ENCODE data around the gene NME9. TPM values are rescaled to one million over a fixed set of nuclear protein-coding genes. Genes with fewer than 3 reads are reported as not detected.

The NME9 gene
- total and polyA plus RNA-seq, 8 donors = 0.47 to 3.5 (median 0.85) TPM

GRCh38 chr3:138271189-138271794 is 58.4 kb downstream of the NME9 start:
- no peak for FAIRE-seq
- Histone ChIP-seq H3K4me3 (no peak overlapping the region), H3K27me3 (no peaks in the 10 kb centered on the region), H3K36me3 (peaks cover 0 to 24% (median 0%) of the 10 kb centered on the region in 3 donors), H3K9me3 (no peaks in the 10 kb centered on the region), H3K4me1 (no peaks in the 10 kb centered on the region), H3K27ac (no peak overlapping the region)
- WGBS, 2 donors = 92 to 97% methylated on average over 2 of the region's 2 CpGs
- no peak for ATAC-seq
- TF ChIP-seq, protein P1, sequence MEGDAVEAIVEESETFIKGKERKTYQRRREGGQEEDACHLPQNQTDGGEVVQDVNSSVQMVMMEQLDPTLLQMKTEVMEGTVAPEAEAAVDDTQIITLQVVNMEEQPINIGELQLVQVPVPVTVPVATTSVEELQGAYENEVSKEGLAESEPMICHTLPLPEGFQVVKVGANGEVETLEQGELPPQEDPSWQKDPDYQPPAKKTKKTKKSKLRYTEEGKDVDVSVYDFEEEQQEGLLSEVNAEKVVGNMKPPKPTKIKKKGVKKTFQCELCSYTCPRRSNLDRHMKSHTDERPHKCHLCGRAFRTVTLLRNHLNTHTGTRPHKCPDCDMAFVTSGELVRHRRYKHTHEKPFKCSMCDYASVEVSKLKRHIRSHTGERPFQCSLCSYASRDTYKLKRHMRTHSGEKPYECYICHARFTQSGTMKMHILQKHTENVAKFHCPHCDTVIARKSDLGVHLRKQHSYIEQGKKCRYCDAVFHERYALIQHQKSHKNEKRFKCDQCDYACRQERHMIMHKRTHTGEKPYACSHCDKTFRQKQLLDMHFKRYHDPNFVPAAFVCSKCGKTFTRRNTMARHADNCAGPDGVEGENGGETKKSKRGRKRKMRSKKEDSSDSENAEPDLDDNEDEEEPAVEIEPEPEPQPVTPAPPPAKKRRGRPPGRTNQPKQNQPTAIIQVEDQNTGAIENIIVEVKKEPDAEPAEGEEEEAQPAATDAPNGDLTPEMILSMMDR (IDR thresholded peaks at IDR 0.05) = no peak
- no peak for DNase-seq
- intact Hi-C loops (cut with DNase I) = no loop called here

DNA sequence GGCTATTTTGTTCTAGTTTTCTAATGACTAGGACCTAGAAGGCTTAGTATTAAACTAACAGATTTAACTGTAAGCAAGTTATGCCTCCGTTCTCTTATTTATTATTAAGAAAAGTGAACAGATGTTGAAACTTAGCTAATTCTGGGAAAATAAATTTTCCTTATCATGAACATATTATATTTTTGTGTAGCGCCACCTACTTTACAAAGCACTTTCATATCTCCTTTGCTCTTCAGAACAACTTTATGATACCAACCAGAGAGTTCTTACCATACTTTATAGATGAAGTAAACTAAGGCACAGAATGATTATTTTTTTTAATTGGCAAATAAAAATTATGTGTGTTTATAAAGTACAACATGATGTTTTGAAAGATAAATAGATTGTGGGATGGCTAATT is 59.4 kb downstream of the NME9 start:
- Histone ChIP-seq H3K27ac (no peak overlapping the region), H3K4me3 (no peak overlapping the region), H3K4me1 (no peaks in the 10 kb centered on the region), H3K27me3 (no peaks in the 10 kb centered on the region), H3K9me3 (no peaks in the 10 kb centered on the region), H3K36me3 (peaks cover 0 to 24% (median 0%) of the 10 kb centered on the region in 3 donors)
- DNase-seq = no peak
- TF ChIP-seq, protein P1 (IDR thresholded peaks at IDR 0.05) = no peak
- no peak for FAIRE-seq
- ATAC-seq = no peak
- intact Hi-C loops (cut with DNase I) = no loop called here
- 87 to 89% methylated on average over 2 of the region's 2 CpGs for WGBS, 2 donors

DNA sequence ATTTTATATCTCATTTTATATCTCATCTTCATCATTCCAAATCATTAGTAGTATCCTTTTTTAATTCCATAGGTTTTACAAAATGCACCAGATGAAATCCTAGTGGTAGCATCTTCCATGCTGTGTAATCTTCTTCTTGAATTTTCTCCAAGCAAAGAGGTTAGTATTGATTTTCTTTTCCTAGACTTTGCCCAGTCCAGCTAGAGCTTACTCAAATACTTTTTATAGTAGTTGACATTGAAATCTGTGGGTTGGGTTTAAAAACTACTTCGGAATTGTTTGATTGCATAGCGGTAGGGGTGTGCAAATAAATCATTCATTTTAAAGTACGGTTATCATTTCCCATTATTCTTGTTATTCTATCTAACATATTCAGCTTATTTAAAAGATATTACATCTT is 62.6 kb downstream of the NME9 start:
- Histone ChIP-seq H3K27me3 (no peaks in the 10 kb centered on the region), H3K4me3 (no peak overlapping the region), H3K27ac (no peak overlapping the region), H3K36me3 (peaks cover 0 to 7% (median 0%) of the 10 kb centered on the region in 3 donors), H3K9me3 (no peaks in the 10 kb centered on the region), H3K4me1 (no peaks in the 10 kb centered on the region)
- intact Hi-C loops (cut with DNase I) = no loop called here
- no peak for ATAC-seq
- no peak for FAIRE-seq
- 60 to 74% methylated on average over 3 of the region's 3 CpGs for WGBS, 2 donors
- TF ChIP-seq, protein P1 (IDR thresholded peaks at IDR 0.05) = no peak
- DNase-seq = no peak

DNA sequence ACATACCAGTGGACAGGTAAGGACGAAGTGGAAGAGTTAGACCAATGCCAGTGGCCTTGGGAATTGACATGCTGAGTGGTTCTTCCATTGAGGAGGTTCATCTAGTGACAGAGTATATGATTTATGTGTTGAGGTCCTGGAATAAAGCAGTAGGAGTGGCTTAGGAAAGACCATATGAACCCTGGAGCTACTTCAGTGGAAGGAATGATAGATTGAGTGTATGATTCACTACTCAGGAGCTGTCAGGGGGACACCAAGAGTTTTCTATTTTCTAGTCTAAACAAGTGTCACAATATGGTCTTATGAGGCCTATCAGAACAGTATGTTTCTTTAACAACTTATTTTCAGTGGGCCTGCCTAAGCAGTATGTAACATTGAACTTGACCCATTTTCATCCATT is 63.9 kb downstream of the NME9 start:
- FAIRE-seq (no peak), DNase-seq (no peak), ATAC-seq (no peak)
- Histone ChIP-seq H3K9me3 (no peaks in the 10 kb centered on the region), H3K27me3 (no peaks in the 10 kb centered on the region), H3K4me1 (no peaks in the 10 kb centered on the region), H3K4me3 (no peak overlapping the region), H3K36me3 (peaks cover 0 to under 1% (median 0%) of the 10 kb centered on the region in 3 donors), H3K27ac (no peak overlapping the region)
- TF ChIP-seq, protein P1 (IDR thresholded peaks at IDR 0.05) = no peak
- WGBS, 2 donors = 83 to 84% methylated on average over 1 of the region's 1 CpG
- intact Hi-C loops (cut with DNase I) = no loop called here

DNA sequence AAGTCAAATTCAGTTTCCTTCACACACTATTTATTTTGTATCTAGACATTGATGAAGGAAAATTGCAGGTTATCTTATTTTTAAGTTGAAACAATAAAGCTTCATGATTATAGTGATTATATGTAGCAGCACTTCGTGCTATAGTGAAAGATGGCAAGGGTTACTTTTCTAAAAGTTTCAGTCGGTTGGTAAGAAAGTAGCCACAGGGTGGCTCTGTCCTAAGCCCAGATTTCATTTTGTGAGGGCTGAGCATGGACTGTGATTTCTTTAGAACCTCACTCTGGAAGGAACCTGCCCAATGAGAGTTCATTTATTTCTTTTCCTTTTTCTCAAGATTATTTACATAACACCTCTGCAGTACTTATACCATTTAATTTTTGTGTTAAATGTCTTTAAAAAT is 66.5 kb downstream of the NME9 start:
- Histone ChIP-seq H3K4me3 (no peak overlapping the region), H3K9me3 (no peaks in the 10 kb centered on the region), H3K27ac (no peak overlapping the region), H3K27me3 (no peaks in the 10 kb centered on the region), H3K4me1 (no peaks in the 10 kb centered on the region), H3K36me3 (no peaks in the 10 kb centered on the region)
- DNase-seq (no peak), ATAC-seq (no peak), FAIRE-seq (no peak)
- TF ChIP-seq, protein P1 (IDR thresholded peaks at IDR 0.05) = no peak
- WGBS, 2 donors = 55% methylated on average over 2 of the region's 2 CpGs
- intact Hi-C loops (cut with DNase I) = no loop called here
